ENCODE data around the gene SH3BP5. TPM values are rescaled to one million over a fixed set of nuclear protein-coding genes. Genes with fewer than 3 reads are reported as not detected.

SH3BP5 gene
- total and polyA plus RNA-seq, 5 donors, result 12.9 to 26.6 (median 15.3) TPM

DNA sequence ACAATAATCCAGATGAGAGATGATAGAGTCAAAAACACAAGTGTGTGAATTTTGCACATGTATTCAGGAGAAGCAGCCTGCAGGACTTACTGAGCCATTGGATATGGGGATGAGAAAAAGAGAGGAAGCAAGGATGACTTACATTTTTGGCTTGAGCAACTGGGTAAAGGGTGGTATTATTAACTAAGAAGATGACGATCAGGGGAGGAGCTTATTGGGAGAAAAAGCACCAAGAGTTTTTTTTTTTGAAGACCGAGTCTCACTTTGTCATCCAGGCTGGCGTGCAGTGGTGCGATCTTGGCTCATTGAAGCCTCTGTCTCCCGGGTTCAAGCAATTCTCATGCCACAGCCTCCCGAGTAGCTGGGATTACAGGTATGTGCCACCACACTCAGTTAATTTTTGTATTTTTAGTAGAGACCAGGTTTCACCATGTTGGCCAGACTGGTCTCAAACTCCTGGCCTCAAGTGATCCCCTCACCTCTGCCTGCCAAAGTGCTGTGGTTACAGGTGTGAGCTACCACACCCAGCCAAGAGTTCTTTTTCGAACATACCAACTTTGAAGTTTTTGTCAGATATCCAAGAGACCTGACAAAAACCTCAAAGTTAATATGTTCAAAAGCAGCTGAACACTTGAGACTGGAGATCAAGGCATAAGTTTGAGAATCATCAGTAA, 14.8 kb upstream of the SH3BP5 start:
- H3K4me3 ChIP-seq (ENCODE audit: low read length), result no peak overlapping the region
- H3K27ac ChIP-seq (ENCODE audit: low read length), result no peak overlapping the region
- no peaks in the 10 kb centered on the region for H3K4me1 ChIP-seq (ENCODE audit: control insufficient read depth, insufficient read depth, low read length)
- H3K9me3 ChIP-seq (ENCODE audit: control insufficient read depth, low read length), result no peaks in the 10 kb centered on the region
- intact Hi-C loops (cut with DNase I), result no loop called here
- no peak for DNase-seq
- no peak for ATAC-seq
- no peaks in the 10 kb centered on the region for H3K27me3 ChIP-seq (ENCODE audit: control insufficient read depth, insufficient read depth)
- WGBS, result 91% methylated on average over 7 of the region's 7 CpGs

GRCh38 chr3:15346516-15346915, 14.1 kb upstream of the SH3BP5 start:
- no peaks in the 10 kb centered on the region for H3K9me3 ChIP-seq (ENCODE audit: control insufficient read depth, low read length)
- H3K27ac ChIP-seq (ENCODE audit: low read length), result no peak overlapping the region
- H3K27me3 ChIP-seq (ENCODE audit: control insufficient read depth, insufficient read depth), result no peaks in the 10 kb centered on the region
- WGBS, result 96% methylated on average over 2 of the region's 2 CpGs
- H3K4me3 ChIP-seq (ENCODE audit: low read length), result no peak overlapping the region
- H3K4me1 ChIP-seq (ENCODE audit: control insufficient read depth, insufficient read depth, low read length), result no peaks in the 10 kb centered on the region
- intact Hi-C loops (cut with DNase I), result no loop called here
- DNase-seq (no peak), ATAC-seq (no peak)

GRCh38 chr3:15345608-15346137, 13.3 kb upstream of the SH3BP5 start:
- Histone ChIP-seq H3K4me1 (ENCODE audit: control insufficient read depth, insufficient read depth, low read length) (no peaks in the 10 kb centered on the region), H3K27me3 (ENCODE audit: control insufficient read depth, insufficient read depth) (no peaks in the 10 kb centered on the region), H3K4me3 (ENCODE audit: low read length) (no peak overlapping the region), H3K27ac (ENCODE audit: low read length) (no peak overlapping the region), H3K9me3 (ENCODE audit: control insufficient read depth, low read length) (no peaks in the 10 kb centered on the region)
- DNase-seq (no peak), ATAC-seq (no peak)
- 74% methylated on average over 4 of the region's 4 CpGs for WGBS
- intact Hi-C loops (cut with DNase I), result no loop called here

DNA sequence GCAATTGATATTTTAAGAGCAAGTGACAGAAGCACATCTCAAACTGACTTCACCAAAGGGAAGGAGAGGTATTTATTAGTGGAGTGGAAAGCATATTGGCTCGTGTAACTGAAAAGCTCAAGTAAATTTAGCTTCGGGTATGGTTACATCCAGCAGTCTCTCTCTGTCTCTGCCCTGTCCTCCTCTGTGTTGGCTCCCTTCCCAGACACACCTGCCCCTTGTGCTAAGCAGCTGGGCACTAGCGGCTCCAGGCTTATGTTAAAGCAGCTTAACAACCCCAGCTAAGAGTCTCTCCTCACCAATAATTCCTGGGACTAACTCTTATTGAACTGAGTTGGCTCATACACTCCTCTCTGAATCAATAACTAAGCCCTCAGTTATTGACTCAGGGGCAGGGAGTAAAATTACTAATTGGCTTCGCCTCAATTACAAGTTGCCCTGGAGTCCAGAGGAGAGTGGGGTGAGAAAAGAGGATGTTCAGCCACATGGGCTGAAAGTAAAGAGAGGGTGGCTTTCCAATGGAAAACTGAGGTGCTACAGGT, 12.8 kb upstream of the SH3BP5 start:
- 77% methylated on average over 4 of the region's 4 CpGs for WGBS
- no peak for ATAC-seq
- Histone ChIP-seq H3K9me3 (ENCODE audit: control insufficient read depth, low read length) (no peaks in the 10 kb centered on the region), H3K27ac (ENCODE audit: low read length) (no peak overlapping the region), H3K27me3 (ENCODE audit: control insufficient read depth, insufficient read depth) (no peaks in the 10 kb centered on the region), H3K4me3 (ENCODE audit: low read length) (no peak overlapping the region), H3K4me1 (ENCODE audit: control insufficient read depth, insufficient read depth, low read length) (no peaks in the 10 kb centered on the region)
- no peak for DNase-seq
- intact Hi-C loops (cut with DNase I), result no loop called here

DNA sequence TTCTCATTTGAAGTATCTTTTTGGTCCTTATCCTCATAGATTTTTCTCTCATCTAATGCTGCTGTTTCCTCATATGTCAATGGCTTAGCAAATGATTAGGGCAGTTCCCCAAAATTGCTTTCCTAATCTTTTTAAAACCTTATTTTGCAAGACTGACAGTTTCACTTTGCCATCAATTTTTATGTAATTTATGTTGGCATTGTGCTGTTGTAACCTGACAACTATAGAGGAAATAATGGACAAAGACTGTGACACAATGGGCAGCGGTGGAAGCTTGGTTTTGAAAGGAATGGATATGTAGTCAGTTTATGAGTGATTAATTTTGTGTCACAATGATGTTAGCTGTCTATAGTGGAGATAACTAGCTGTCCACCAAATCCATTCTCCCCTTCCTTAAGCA, 10.6 kb upstream of the SH3BP5 start:
- H3K4me1 ChIP-seq (ENCODE audit: control insufficient read depth, insufficient read depth, low read length), result no peaks in the 10 kb centered on the region
- H3K27me3 ChIP-seq (ENCODE audit: control insufficient read depth, insufficient read depth), result no peaks in the 10 kb centered on the region
- H3K9me3 ChIP-seq (ENCODE audit: control insufficient read depth, low read length), result no peaks in the 10 kb centered on the region
- ATAC-seq (no peak), DNase-seq (no peak)
- 75% methylated on average over 1 of the region's 1 CpG for WGBS
- intact Hi-C loops (cut with DNase I), result no loop called here
- H3K27ac ChIP-seq (ENCODE audit: low read length), result no peak overlapping the region
- H3K4me3 ChIP-seq (ENCODE audit: low read length), result no peak overlapping the region

GRCh38 chr3:15342246-15342645, 9.9 kb upstream of the SH3BP5 start:
- ATAC-seq (no peak), DNase-seq (no peak)
- intact Hi-C loops (cut with DNase I), result no loop called here
- 75% methylated on average over 3 of the region's 3 CpGs for WGBS
- Histone ChIP-seq H3K4me1 (ENCODE audit: control insufficient read depth, insufficient read depth, low read length) (no peaks in the 10 kb centered on the region), H3K27me3 (ENCODE audit: control insufficient read depth, insufficient read depth) (no peaks in the 10 kb centered on the region), H3K9me3 (ENCODE audit: control insufficient read depth, low read length) (no peaks in the 10 kb centered on the region), H3K27ac (ENCODE audit: low read length) (no peak overlapping the region), H3K4me3 (ENCODE audit: low read length) (no peak overlapping the region)

- Histone ChIP-seq H3K4me3 (ENCODE audit: low read length) (no peak overlapping the region), H3K27ac (ENCODE audit: low read length) (no peak overlapping the region), H3K27me3 (ENCODE audit: control insufficient read depth, insufficient read depth) (no peaks in the 10 kb centered on the region), H3K9me3 (ENCODE audit: control insufficient read depth, low read length) (no peaks in the 10 kb centered on the region), H3K4me1 (ENCODE audit: control insufficient read depth, insufficient read depth, low read length) (no peaks in the 10 kb centered on the region)
- peak; percentile 54 to 67 for ATAC-seq
- no peak for DNase-seq
- intact Hi-C loops (cut with DNase I), result no loop called here
- 66% methylated on average over 6 of the region's 6 CpGs for WGBS
Measured at GRCh38 chr3:15341030-15341726, 8.8 kb upstream of the SH3BP5 start.

GRCh38 chr3:15339786-15340215, 7.4 kb upstream of the SH3BP5 start:
- no peaks in the 10 kb centered on the region for H3K9me3 ChIP-seq (ENCODE audit: control insufficient read depth, low read length)
- H3K27ac ChIP-seq (ENCODE audit: low read length), result no peak overlapping the region
- ATAC-seq (peak in 1 of 2 donors; percentile 71), DNase-seq (no peak)
- intact Hi-C loops (cut with DNase I), result loop anchor here in 2 of 4 donors (10.0 kb wide), 2 partner anchors 65 to 75 kb away; no protein-coding TSS in a partner anchor
- H3K4me3 ChIP-seq (ENCODE audit: low read length), result no peak overlapping the region
- no peaks in the 10 kb centered on the region for H3K4me1 ChIP-seq (ENCODE audit: control insufficient read depth, insufficient read depth, low read length)
- WGBS, result 54% methylated on average over 3 of the region's 3 CpGs
- H3K27me3 ChIP-seq (ENCODE audit: control insufficient read depth, insufficient read depth), result no peaks in the 10 kb centered on the region

- no peak overlapping the region for H3K4me3 ChIP-seq (ENCODE audit: low read length)
- DNase-seq (no peak), ATAC-seq (no peak)
- intact Hi-C loops (cut with DNase I), result loop anchor here in 2 of 4 donors (10.0 kb wide), 2 partner anchors 64 to 74 kb away; no protein-coding TSS in a partner anchor
- H3K27ac ChIP-seq (ENCODE audit: low read length), result no peak overlapping the region
- H3K4me1 ChIP-seq (ENCODE audit: control insufficient read depth, insufficient read depth, low read length), result no peaks in the 10 kb centered on the region
- no peaks in the 10 kb centered on the region for H3K9me3 ChIP-seq (ENCODE audit: control insufficient read depth, low read length)
- 92% methylated on average over 2 of the region's 2 CpGs for WGBS
- no peaks in the 10 kb centered on the region for H3K27me3 ChIP-seq (ENCODE audit: control insufficient read depth, insufficient read depth)
Measured at GRCh38 chr3:15339001-15339400, 6.6 kb upstream of the SH3BP5 start.

DNA sequence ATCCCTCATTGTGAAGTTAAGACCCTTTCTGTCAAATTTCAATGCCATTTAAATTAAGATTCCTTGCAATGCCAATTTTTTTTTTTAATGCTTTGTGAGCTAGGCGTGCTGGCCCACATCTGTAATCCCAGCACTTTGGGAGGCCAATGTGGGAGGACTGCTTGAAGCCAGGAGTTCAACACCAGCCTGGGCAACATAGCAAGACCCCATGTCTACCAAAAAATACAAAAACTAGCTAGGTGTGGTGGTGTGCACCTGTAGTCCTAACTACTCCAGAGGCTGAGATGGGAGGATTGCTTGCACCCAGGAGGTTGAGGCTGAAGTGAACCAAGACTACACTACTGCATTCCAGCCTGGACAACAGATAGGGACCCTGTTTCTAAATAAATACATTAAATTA, 5.6 kb upstream of the SH3BP5 start:
- Histone ChIP-seq H3K9me3 (ENCODE audit: control insufficient read depth, low read length) (no peaks in the 10 kb centered on the region), H3K27ac (ENCODE audit: low read length) (no peak overlapping the region), H3K4me3 (ENCODE audit: low read length) (no peak overlapping the region), H3K27me3 (ENCODE audit: control insufficient read depth, insufficient read depth) (no peaks in the 10 kb centered on the region), H3K4me1 (ENCODE audit: control insufficient read depth, insufficient read depth, low read length) (no peaks in the 10 kb centered on the region)
- ATAC-seq, result no peak
- DNase-seq, result no peak
- intact Hi-C loops (cut with DNase I), result loop anchor here in 2 of 4 donors (10.0 kb wide), 2 partner anchors 63 to 73 kb away; no protein-coding TSS in a partner anchor
- WGBS, result 96% methylated on average over 1 of the region's 1 CpG

GRCh38 chr3:15336057-15336456, 3.7 kb upstream of the SH3BP5 start:
- Histone ChIP-seq H3K9me3 (ENCODE audit: control insufficient read depth, low read length) (no peaks in the 10 kb centered on the region), H3K27me3 (ENCODE audit: control insufficient read depth, insufficient read depth) (no peaks in the 10 kb centered on the region), H3K4me1 (ENCODE audit: control insufficient read depth, insufficient read depth, low read length) (no peaks in the 10 kb centered on the region), H3K27ac (ENCODE audit: low read length) (no peak overlapping the region), H3K4me3 (ENCODE audit: low read length) (no peak overlapping the region)
- ATAC-seq (no peak), DNase-seq (no peak)
- intact Hi-C loops (cut with DNase I), result loop anchor here in 2 of 4 donors (10.0 kb wide), 2 partner anchors 61 to 71 kb away; no protein-coding TSS in a partner anchor
- 96% methylated on average over 7 of the region's 7 CpGs for WGBS
